Right ventricle myocardium inferior (tissue), 1 donor: Measurements from ENCODE around the gene TMEM204. TPM values are rescaled to one million over a fixed set of nuclear protein-coding genes. Genes with fewer than 3 reads are reported as not detected.

ENCODE experiments used
- ATAC-seq: fragments of 200-7000 bp; cut with Tn5 transposase; one replicate; pipeline ENCODE4 v1.9.1; 2020; ENCODE audit warnings: mild to moderate bottlenecking, moderate library complexity
- DNase-seq: peaks from one replicate; pipeline ENCODE4 v3.0.0; 2021; ENCODE audit errors: missing footprints
- intact Hi-C: fragments of 100-400 bp; cut with DNase I; formaldehyde crosslinking; loops from one replicate; pipeline ENCODE4 v1.11.0; 2022
- total RNA-seq: library from RNA; stranded (reverse); fragmentation: NEBNext Ultra II Directional; extraction: Animal tissue kit (Norgen Biotek cat#: 25700); gene quantifications from one replicate; pipeline ENCODE4 v1.2.1, GENCODE V29; 2021
- donor health status: DM: no; HTN: yes; CAD: no; lungs with severe emphysema.

The TMEM204 gene
- total RNA-seq, 1 donor from 2014 or later: 30.7 TPM

DNA sequence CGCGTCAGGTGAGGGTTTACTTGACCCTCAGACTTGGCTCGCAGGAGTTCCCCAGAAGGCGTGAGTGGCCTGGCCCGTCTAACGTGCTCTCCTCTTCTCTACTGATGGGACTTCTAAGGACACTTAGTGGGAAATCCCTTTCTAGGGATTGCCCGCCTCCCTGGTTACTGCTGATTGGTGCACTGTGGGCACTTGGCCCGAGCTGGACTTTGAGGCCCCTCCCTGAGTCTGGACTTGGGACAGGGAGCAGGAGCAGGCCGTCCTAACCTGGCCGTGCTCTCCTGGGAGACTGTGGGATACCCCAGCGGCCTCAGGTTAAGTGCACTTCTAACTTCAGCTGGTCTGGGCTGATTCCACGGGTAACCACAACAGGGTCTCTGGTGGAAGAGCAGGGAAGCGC, 63.7 kb downstream of the TMEM204 start:
- DNase-seq (no peak), ATAC-seq (no peak)
- intact Hi-C loops: no loop called here

DNA sequence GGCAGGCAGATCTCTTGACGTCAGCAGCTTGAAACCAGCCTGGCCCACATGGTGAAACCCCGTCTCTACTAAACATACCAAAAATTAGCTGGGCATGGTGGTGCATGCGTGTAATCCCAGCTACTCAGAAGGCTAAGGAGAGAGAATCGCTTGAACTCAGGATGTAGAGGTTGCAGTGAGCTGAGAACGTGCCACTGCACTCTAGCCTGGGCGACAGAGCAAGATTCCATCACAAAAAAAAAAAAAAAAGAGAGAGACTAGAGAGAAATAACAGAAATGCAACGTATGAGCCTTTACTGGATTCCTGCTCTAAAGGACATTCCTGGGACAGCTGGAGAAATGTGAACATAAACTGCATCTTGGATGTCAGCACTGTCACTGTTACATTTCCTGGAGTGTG, 67.6 kb downstream of the TMEM204 start:
- ATAC-seq (no peak), DNase-seq (no peak)
- intact Hi-C loops: no loop called here

DNA sequence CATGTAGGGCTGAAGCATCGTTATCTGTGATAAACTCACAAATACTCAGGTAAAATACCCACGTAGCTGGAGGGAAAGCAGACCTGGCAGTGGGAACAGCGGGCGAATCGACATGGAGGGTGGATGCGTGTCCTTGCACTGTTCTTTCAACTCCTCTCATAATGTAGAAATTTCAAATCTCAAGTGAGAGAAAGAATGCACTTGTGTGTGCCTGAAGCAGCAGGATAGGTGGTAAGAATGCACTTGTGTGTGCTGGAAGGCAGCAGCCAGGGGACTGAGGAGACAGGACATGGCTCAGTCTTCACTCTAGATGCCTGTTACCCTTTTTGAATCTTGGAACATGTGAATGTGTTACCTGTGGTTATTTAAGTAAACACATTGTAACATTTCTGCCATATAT, 68.0 kb downstream of the TMEM204 start:
- no peak for DNase-seq
- intact Hi-C loops: no loop called here
- ATAC-seq: no peak

DNA sequence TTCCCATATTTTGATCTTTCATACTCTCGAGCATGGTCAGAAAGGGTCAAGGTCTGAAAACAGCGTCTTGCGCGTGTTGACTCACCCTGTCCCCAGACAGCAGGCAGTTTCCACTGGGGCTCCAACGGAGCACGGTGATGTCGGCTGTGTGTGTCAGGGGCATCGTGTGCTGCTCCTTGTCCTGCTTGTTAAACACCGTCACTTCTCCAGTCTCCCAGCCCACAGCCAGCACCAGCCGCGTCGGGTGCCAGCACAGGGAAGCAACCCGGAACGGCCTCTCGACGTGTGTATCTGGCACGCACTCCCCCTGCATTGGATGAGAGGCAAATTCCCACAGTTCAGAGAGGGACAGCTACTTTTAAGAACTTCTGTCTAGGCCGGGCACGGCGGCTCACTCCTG, 68.8 kb downstream of the TMEM204 start:
- ATAC-seq (no peak), DNase-seq (no peak)
- intact Hi-C loops: no loop called here

Other genes starting within 250 kb of the TMEM204 start
- 89.4 TPM for gene UBE2I, start 224.0 kb upstream of the TMEM204 start, total RNA-seq
- 1.9 TPM for gene BAIAP3, start 200.0 kb upstream of the TMEM204 start, total RNA-seq
- gene TSR3, start 181.8 kb upstream of the TMEM204 start, total RNA-seq: 54.6 TPM
- 35.0 TPM for gene GNPTG, start 181.7 kb upstream of the TMEM204 start, total RNA-seq
- gene UNKL, start 119.0 kb upstream of the TMEM204 start, total RNA-seq: 11.3 TPM
- gene UQCC4, start 112.9 kb upstream of the TMEM204 start, total RNA-seq: 11.3 TPM
- 0.35 TPM for gene PERCC1, start 102.6 kb upstream of the TMEM204 start, total RNA-seq
- 1.7 TPM for gene CCDC154, start 89.1 kb upstream of the TMEM204 start, total RNA-seq
- 49.5 TPM for gene CLCN7, start 58.6 kb upstream of the TMEM204 start, total RNA-seq
- not detected for gene PTX4, start 44.7 kb upstream of the TMEM204 start, total RNA-seq
- 18.9 TPM for gene TELO2, start 40.3 kb upstream of the TMEM204 start, total RNA-seq
- 7.2 TPM for gene IFT140, start 78.4 kb downstream of the TMEM204 start, total RNA-seq
- 9.8 TPM for gene CRAMP1, start 78.7 kb downstream of the TMEM204 start, total RNA-seq
- 41.5 TPM for gene JPT2, start 144.6 kb downstream of the TMEM204 start, total RNA-seq
- 66.4 TPM for gene MAPK8IP3, start 172.5 kb downstream of the TMEM204 start, total RNA-seq
- gene NME3, start 237.9 kb downstream of the TMEM204 start, total RNA-seq: 33.9 TPM
- gene EME2, start 239.1 kb downstream of the TMEM204 start, total RNA-seq: 8.2 TPM
- 80.8 TPM for gene MRPS34, start 239.5 kb downstream of the TMEM204 start, total RNA-seq
- 36.1 TPM for gene SPSB3, start 248.9 kb downstream of the TMEM204 start, total RNA-seq
- 37.9 TPM for gene NUBP2, start 249.3 kb downstream of the TMEM204 start, total RNA-seq